Neuronal stem cell (in vitro differentiated cells): ENCODE measurements around the gene UBE4B.

ENCODE experiments used
- DNase-seq: peaks from one replicate; pipeline ENCODE4 v3.0.0-alpha.2; 2013; ENCODE audit warnings: low spot score
- H2AFZ ChIP-seq: one replicate; pipeline ENCODE4 v1.6.1; 2013; ENCODE audit warnings: mild to moderate bottlenecking, low read length, inconsistent platforms
- H2AK5ac ChIP-seq: 2 replicates; pipeline ENCODE4 v1.6.1; 2013; ENCODE audit warnings: low read depth, mild to moderate bottlenecking, inconsistent platforms, low read length, moderate library complexity, mixed read lengths
- H2BK120ac ChIP-seq: 2 replicates; pipeline ENCODE4 v1.6.1; 2013; ENCODE audit warnings: low read depth, mild to moderate bottlenecking, inconsistent platforms, low read length, moderate library complexity, mixed read lengths
- H2BK12ac ChIP-seq: one replicate; pipeline ENCODE4 v1.6.1; 2013; ENCODE audit warnings: low read length, inconsistent platforms
- H2BK15ac ChIP-seq: 2 replicates; pipeline ENCODE4 v1.6.1; 2013; ENCODE audit warnings: mild to moderate bottlenecking, low read length, inconsistent platforms, mixed read lengths
- H2BK5ac ChIP-seq: one replicate; pipeline ENCODE4 v1.6.1; 2013; ENCODE audit warnings: inconsistent platforms, mild to moderate bottlenecking, low read length, moderate library complexity
- H3K14ac ChIP-seq: one replicate; pipeline ENCODE4 v1.6.1; 2013; ENCODE audit warnings: low read length, inconsistent platforms
- H3K18ac ChIP-seq: 2 replicates; pipeline ENCODE4 v1.6.1; 2013; ENCODE audit warnings: low read length, inconsistent platforms
- H3K23ac ChIP-seq: 2 replicates; pipeline ENCODE4 v1.6.1; 2013; ENCODE audit warnings: low read depth, mild to moderate bottlenecking, mixed read lengths, low read length, inconsistent platforms; ENCODE audit not compliant: poor library complexity
- H3K27ac ChIP-seq: replicated peaks from 3 replicates; pipeline ENCODE4 v1.5.1; 2013; ENCODE audit warnings: low read length, inconsistent platforms
- H3K27me3 ChIP-seq, 3 experiments: 2 replicates each; pipeline ENCODE4 v1.6.1; 2013; ENCODE audit warnings: low read length in 3 of 3, mild to moderate bottlenecking in 2 of 3, inconsistent platforms in 1 of 3, low read depth in 1 of 3, mixed read lengths in 1 of 3, moderate library complexity in 1 of 3; ENCODE audit not compliant: control insufficient read depth in 3 of 3, insufficient read depth in 3 of 3
- H3K36me3 ChIP-seq, 2 donors: replicated peaks in 1 of 2; 2 replicates each; pipeline ENCODE4 v1.6.1; 2013; ENCODE audit warnings: low read length in 2 of 2; ENCODE audit not compliant: control insufficient read depth in 2 of 2, insufficient read depth in 2 of 2
- H3K4ac ChIP-seq: 2 replicates; pipeline ENCODE4 v1.6.1; 2013; ENCODE audit warnings: inconsistent platforms, mild to moderate bottlenecking, low read length, moderate library complexity
- H3K4me1 ChIP-seq, 2 donors: 1 replicate in 1 of 2; 2 replicates in 1 of 2; pipeline ENCODE4 v1.6.1; 2013; ENCODE audit warnings: low read length in 2 of 2, low read depth in 1 of 2; ENCODE audit not compliant: control insufficient read depth in 2 of 2, insufficient read depth in 1 of 2
- H3K4me2 ChIP-seq: one replicate; pipeline ENCODE4 v1.6.1; 2013; ENCODE audit warnings: mild to moderate bottlenecking, low read length, inconsistent platforms; ENCODE audit not compliant: insufficient read depth, poor library complexity, severe bottlenecking
- H3K4me3 ChIP-seq, 2 donors: 2 replicates each; pipeline ENCODE4 v1.5.1; 2013; ENCODE audit warnings: low read length in 2 of 2, mild to moderate bottlenecking in 2 of 2, inconsistent platforms in 1 of 2, moderate library complexity in 1 of 2
- H3K79me1 ChIP-seq: one replicate; pipeline ENCODE4 v1.6.1; 2013; ENCODE audit warnings: low read depth, mild to moderate bottlenecking, inconsistent platforms, low read length, moderate library complexity
- H3K9ac ChIP-seq: one replicate; pipeline ENCODE4 v1.6.1; 2013; ENCODE audit warnings: mild to moderate bottlenecking, low read depth, low read length, inconsistent platforms; ENCODE audit not compliant: poor library complexity
- H3K9me3 ChIP-seq, 2 donors: replicated peaks in 1 of 2; 2 replicates each; pipeline versions ENCODE3 to v1.6.1; 2013; ENCODE audit warnings: low read length in 2 of 2, mild to moderate bottlenecking in 2 of 2, inconsistent platforms in 1 of 2, low read depth in 1 of 2, mixed read lengths in 1 of 2, moderate library complexity in 1 of 2; ENCODE audit not compliant: control insufficient read depth in 2 of 2, insufficient read depth in 1 of 2
- H4K8ac ChIP-seq: one replicate; pipeline ENCODE4 v1.6.1; 2013; ENCODE audit warnings: low read depth, mild to moderate bottlenecking, inconsistent platforms, low read length, moderate library complexity
- H4K91ac ChIP-seq: one replicate; pipeline ENCODE4 v1.6.1; 2013; ENCODE audit warnings: low read length, low read depth, mild to moderate bottlenecking, inconsistent platforms; ENCODE audit not compliant: poor library complexity
- WGBS, 2 donors: extraction: QIAGEN DNeasy Blood & Tissue Kit; methylation state at CpG; one replicate each; pipeline ENCODE4 v1.1.7; 2013; ENCODE audit warnings: missing lambda C conversion rate in 2 of 2, mixed read lengths in 1 of 2; ENCODE audit not compliant: insufficient read length in 2 of 2, insufficient replicate concordance in 1 of 2; ENCODE audit errors: extremely low coverage in 2 of 2; 5-methylcytosine and 5-hydroxymethylcytosine counted together

UBE4B gene

GRCh38 chr1:10181154-10181553 is 148.4 kb downstream of the UBE4B start:
- Histone ChIP-seq H2AFZ (no peak overlapping the region), H3K36me3 (no peaks in the 10 kb centered on the region), H3K27ac (no peak overlapping the region), H2BK120ac (no peak overlapping the region), H4K91ac (no peak overlapping the region), H3K18ac (no peak overlapping the region), H3K4ac (no peak overlapping the region), H2BK15ac (no peak overlapping the region), H3K23ac (no peak overlapping the region), H3K4me2 (no peak overlapping the region), H3K14ac (no peak overlapping the region), H2AK5ac (no peak overlapping the region), H3K79me1 (no peaks in the 10 kb centered on the region), H3K4me3 (no peak overlapping the region), H2BK12ac (no peak overlapping the region), H3K27me3 (no peaks in the 10 kb centered on the region), H2BK5ac (no peak overlapping the region), H3K4me1 (peaks cover 17 to 35% of the 10 kb centered on the region in 2 donors), H4K8ac (no peak overlapping the region), H3K9ac (no peak overlapping the region), H3K9me3 (peaks cover 0 to 3% of the 10 kb centered on the region in 2 donors)
- WGBS, 2 donors = no CpG with 5 or more reads among the region's 7 CpGs
- no peak for DNase-seq

GRCh38 chr1:10185759-10186158 is 153.0 kb downstream of the UBE4B start:
- H2AK5ac ChIP-seq = no peak overlapping the region
- H3K79me1 ChIP-seq = no peaks in the 10 kb centered on the region
- no peaks in the 10 kb centered on the region for H3K36me3 ChIP-seq
- no peak overlapping the region for H3K27ac ChIP-seq
- H3K4me1 ChIP-seq = peaks cover 2 to 6% of the 10 kb centered on the region in 2 donors
- DNase-seq = no peak
- H2BK15ac ChIP-seq = no peak overlapping the region
- H3K27me3 ChIP-seq = no peaks in the 10 kb centered on the region
- H3K4ac ChIP-seq = no peak overlapping the region
- no peak overlapping the region for H4K8ac ChIP-seq
- H4K91ac ChIP-seq = no peak overlapping the region
- no peak overlapping the region for H3K18ac ChIP-seq
- 100% methylated on average over 1 of the region's 2 CpGs; no CpG with 5 or more reads in 1 of the 2 donors for WGBS, 2 donors
- no peak overlapping the region for H3K23ac ChIP-seq
- no peak overlapping the region for H2AFZ ChIP-seq
- H3K9ac ChIP-seq = no peak overlapping the region
- H2BK12ac ChIP-seq = no peak overlapping the region
- H2BK5ac ChIP-seq = no peak overlapping the region
- no peak overlapping the region for H3K4me3 ChIP-seq
- H3K9me3 ChIP-seq = peaks cover 2 to 5% of the 10 kb centered on the region in 2 donors
- H3K4me2 ChIP-seq = no peak overlapping the region
- H3K14ac ChIP-seq = no peak overlapping the region
- H2BK120ac ChIP-seq = no peak overlapping the region

GRCh38 chr1:10186331-10187025 is 153.7 kb downstream of the UBE4B start:
- no CpG with 5 or more reads among the region's 12 CpGs for WGBS, 2 donors
- peaks cover 2 to 5% of the 10 kb centered on the region in 2 donors for H3K9me3 ChIP-seq
- DNase-seq = no peak

GRCh38 chr1:10187026-10187334 is 154.2 kb downstream of the UBE4B start:
- H2BK5ac ChIP-seq = no peak overlapping the region
- no peak overlapping the region for H2AK5ac ChIP-seq
- no peak overlapping the region for H3K18ac ChIP-seq
- DNase-seq = no peak
- no peaks in the 10 kb centered on the region for H3K36me3 ChIP-seq
- H2BK15ac ChIP-seq = no peak overlapping the region
- no peak overlapping the region for H3K23ac ChIP-seq
- no peak overlapping the region for H3K27ac ChIP-seq
- WGBS, 2 donors = no CpG with 5 or more reads among the region's 4 CpGs
- H4K8ac ChIP-seq = no peak overlapping the region
- H2AFZ ChIP-seq = no peak overlapping the region
- no peak overlapping the region for H3K4me2 ChIP-seq
- no peaks in the 10 kb centered on the region for H3K27me3 ChIP-seq
- no peaks in the 10 kb centered on the region for H3K79me1 ChIP-seq
- H3K9ac ChIP-seq = no peak overlapping the region
- H3K9me3 ChIP-seq = peaks cover 2 to 5% of the 10 kb centered on the region in 2 donors
- H3K4me3 ChIP-seq = no peak overlapping the region
- no peak overlapping the region for H4K91ac ChIP-seq
- H2BK12ac ChIP-seq = no peak overlapping the region
- no peak overlapping the region for H3K4ac ChIP-seq
- H3K14ac ChIP-seq = no peak overlapping the region
- H2BK120ac ChIP-seq = no peak overlapping the region
- H3K4me1 ChIP-seq = no peaks in the 10 kb centered on the region

More at GRCh38 chr1:10186331-10187025, 153.7 kb downstream of the UBE4B start:
- H2BK12ac ChIP-seq = no peak overlapping the region
- H4K91ac ChIP-seq = no peak overlapping the region
- no peak overlapping the region for H3K9ac ChIP-seq
- H3K4me1 ChIP-seq = no peaks in the 10 kb centered on the region
- H2BK5ac ChIP-seq = no peak overlapping the region
- H4K8ac ChIP-seq = no peak overlapping the region
- H3K14ac ChIP-seq = no peak overlapping the region
- no peak overlapping the region for H2BK15ac ChIP-seq
- H3K27me3 ChIP-seq = no peaks in the 10 kb centered on the region
- no peak overlapping the region for H3K18ac ChIP-seq
- no peak overlapping the region for H3K4me2 ChIP-seq
- H2AFZ ChIP-seq = no peak overlapping the region
- no peaks in the 10 kb centered on the region for H3K79me1 ChIP-seq
- no peak overlapping the region for H3K27ac ChIP-seq
- H2AK5ac ChIP-seq = no peak overlapping the region
- no peak overlapping the region for H2BK120ac ChIP-seq
- no peaks in the 10 kb centered on the region for H3K36me3 ChIP-seq
- H3K23ac ChIP-seq = no peak overlapping the region
- H3K4me3 ChIP-seq = no peak overlapping the region
- H3K4ac ChIP-seq = no peak overlapping the region
